Peyer's patch (tissue), 4 donors: ENCODE results near the gene SYK.

Experiments used
- POLR2A ChIP-seq, 2 donors: fragments of 450-650 bp; IDR thresholded peaks; one replicate each; pipeline ENCODE4 v1.5.1; 2017; ENCODE audit warnings: antibody characterized with exemption in 2 of 2, mild to moderate bottlenecking in 2 of 2, moderate library complexity in 2 of 2
- TF ChIP-seq, protein P1 (sequence below), 6 experiments: fragments of 450-650 bp in 4 of 6; fragments of 200-600 bp in 2 of 6; sonication (generic) in 1 of 6; IDR thresholded peaks; one replicate each; pipeline ENCODE4 v1.5.1; 2017 to 2019; ENCODE audit warnings: antibody characterized with exemption in 6 of 6, mild to moderate bottlenecking in 3 of 6, moderate library complexity in 1 of 6

DNA sequence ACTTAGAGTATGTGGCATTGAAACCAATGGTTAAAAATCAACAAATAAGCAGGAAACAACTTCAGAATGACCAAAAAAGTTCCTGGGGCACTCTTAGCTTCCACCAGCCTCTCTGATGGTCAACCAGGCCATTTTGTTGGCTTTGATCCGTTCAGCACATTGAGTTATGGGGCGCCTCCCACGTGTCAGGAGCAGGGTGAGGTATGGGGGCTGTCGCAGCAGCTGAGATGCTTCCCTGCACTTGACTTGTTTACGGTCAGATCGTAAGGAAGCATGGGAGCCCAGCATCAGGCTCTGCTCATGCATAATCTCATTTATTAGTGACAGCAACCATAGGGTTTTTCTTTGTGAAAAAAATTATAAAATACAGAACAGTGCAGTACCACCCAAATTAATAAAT is 16.7 kb downstream of the SYK start:
- no peak for TF ChIP-seq POLR2A (IDR thresholded peaks at IDR 0.05)
- TF ChIP-seq, protein P1, sequence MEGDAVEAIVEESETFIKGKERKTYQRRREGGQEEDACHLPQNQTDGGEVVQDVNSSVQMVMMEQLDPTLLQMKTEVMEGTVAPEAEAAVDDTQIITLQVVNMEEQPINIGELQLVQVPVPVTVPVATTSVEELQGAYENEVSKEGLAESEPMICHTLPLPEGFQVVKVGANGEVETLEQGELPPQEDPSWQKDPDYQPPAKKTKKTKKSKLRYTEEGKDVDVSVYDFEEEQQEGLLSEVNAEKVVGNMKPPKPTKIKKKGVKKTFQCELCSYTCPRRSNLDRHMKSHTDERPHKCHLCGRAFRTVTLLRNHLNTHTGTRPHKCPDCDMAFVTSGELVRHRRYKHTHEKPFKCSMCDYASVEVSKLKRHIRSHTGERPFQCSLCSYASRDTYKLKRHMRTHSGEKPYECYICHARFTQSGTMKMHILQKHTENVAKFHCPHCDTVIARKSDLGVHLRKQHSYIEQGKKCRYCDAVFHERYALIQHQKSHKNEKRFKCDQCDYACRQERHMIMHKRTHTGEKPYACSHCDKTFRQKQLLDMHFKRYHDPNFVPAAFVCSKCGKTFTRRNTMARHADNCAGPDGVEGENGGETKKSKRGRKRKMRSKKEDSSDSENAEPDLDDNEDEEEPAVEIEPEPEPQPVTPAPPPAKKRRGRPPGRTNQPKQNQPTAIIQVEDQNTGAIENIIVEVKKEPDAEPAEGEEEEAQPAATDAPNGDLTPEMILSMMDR (IDR thresholded peaks at IDR 0.05), result no peak
